ENCODE results near the gene CDA. TPM values are rescaled to one million over a fixed set of nuclear protein-coding genes. Genes with fewer than 3 reads are reported as not detected.
"Not testable (repeated sequence)": the region's sequence is repeated elsewhere in the genome, so short reads cannot be mapped to it uniquely, and the experiment has no call there.

The CDA gene
- total and polyA plus RNA-seq, 9 donors: 1.2 to 5.3 (median 2.0) TPM; not detected in 2

DNA sequence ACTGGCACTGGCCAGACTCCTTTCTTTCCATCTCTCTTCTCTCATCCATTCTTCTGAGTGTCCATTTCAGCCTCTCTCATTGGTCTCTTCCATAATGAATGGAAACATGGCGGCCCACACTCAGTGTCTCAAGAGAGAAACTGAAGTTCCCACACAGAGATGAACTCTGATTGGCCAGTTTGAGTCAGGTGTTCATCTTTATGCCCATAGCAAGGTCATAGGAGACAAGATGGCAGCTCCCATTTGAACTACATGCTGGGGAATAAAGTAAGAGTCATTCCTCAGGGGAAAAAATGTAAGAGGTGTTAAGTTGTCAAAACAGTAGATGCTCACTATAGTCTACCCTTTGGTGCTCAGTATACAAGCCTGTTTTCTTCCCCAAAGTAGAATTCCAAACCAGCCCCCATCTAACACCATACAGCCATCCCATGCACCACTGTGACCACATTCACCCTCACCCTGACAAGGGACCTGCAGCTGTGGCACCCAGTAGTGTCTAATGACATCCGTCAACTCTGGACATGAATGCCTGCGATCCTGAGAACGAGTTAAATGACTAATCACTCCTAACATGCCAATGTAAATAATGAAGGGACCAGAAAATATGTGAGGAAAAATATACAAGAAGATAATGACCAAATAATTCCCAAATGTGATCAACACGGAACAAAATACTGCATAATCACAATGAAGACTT, 12.4 kb downstream of the CDA start:
- DNase-seq: no peak
- no peak overlapping the region for H3K27ac ChIP-seq
- H3K27me3 ChIP-seq: no peaks in the 10 kb centered on the region
- H3K9me3 ChIP-seq: no peaks in the 10 kb centered on the region
- no peaks in the 10 kb centered on the region for H3K36me3 ChIP-seq
- no peak for TF ChIP-seq EP300 (IDR thresholded peaks at IDR 0.05)
- TF ChIP-seq, protein P1, sequence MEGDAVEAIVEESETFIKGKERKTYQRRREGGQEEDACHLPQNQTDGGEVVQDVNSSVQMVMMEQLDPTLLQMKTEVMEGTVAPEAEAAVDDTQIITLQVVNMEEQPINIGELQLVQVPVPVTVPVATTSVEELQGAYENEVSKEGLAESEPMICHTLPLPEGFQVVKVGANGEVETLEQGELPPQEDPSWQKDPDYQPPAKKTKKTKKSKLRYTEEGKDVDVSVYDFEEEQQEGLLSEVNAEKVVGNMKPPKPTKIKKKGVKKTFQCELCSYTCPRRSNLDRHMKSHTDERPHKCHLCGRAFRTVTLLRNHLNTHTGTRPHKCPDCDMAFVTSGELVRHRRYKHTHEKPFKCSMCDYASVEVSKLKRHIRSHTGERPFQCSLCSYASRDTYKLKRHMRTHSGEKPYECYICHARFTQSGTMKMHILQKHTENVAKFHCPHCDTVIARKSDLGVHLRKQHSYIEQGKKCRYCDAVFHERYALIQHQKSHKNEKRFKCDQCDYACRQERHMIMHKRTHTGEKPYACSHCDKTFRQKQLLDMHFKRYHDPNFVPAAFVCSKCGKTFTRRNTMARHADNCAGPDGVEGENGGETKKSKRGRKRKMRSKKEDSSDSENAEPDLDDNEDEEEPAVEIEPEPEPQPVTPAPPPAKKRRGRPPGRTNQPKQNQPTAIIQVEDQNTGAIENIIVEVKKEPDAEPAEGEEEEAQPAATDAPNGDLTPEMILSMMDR (IDR thresholded peaks at IDR 0.05): no peak
- TF ChIP-seq POLR2A (IDR thresholded peaks at IDR 0.05): no peak
- intact Hi-C loops (cut with DNase I): no loop called here
- WGBS, 3 donors: 65 to 82% (median 72%) methylated on average over 5 of the region's 5 CpGs
- no peaks in the 10 kb centered on the region for H3K4me1 ChIP-seq (ENCODE audit: insufficient read depth)
- no peak overlapping the region for H3K4me3 ChIP-seq

DNA sequence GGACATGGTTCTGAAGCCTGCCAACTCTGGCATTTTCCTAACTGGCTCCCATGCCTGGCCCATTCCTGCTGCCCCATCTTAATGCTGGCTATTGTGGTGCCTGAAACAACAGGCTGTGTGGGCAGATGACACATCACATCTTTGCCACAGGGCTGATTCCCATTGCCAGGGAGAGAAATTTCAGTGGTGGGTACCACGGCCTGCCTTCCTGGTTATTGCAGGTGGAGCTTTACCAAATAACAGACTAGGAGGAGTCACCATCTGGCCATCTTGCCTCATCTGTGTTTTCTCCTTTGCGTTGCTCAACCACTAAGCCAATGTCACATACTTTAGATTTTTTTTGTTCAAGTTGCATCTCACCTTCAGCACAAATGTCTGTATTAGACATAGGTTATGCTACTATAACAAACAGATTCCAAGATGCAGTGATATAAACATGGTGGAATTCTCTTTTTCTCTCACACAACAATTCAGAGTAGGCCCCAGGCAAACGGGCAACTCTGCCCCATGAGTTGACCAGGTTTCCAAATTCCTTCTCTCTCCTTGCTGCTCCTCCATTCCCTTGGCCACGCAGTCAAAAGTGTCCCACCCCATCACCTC, 14.1 kb downstream of the CDA start:
- TF ChIP-seq POLR2A (IDR thresholded peaks at IDR 0.05) (no peak), EP300 (IDR thresholded peaks at IDR 0.05) (no peak)
- TF ChIP-seq, protein P1 (IDR thresholded peaks at IDR 0.05): no peak
- no peak overlapping the region for H3K27ac ChIP-seq
- H3K9me3 ChIP-seq: no peaks in the 10 kb centered on the region
- 90 to 94% (median 91%) methylated on average over 4 of the region's 4 CpGs for WGBS, 3 donors
- DNase-seq: no peak
- H3K4me1 ChIP-seq (ENCODE audit: insufficient read depth): no peaks in the 10 kb centered on the region
- H3K27me3 ChIP-seq: no peaks in the 10 kb centered on the region
- no peaks in the 10 kb centered on the region for H3K36me3 ChIP-seq
- intact Hi-C loops (cut with DNase I): no loop called here
- H3K4me3 ChIP-seq: no peak overlapping the region

DNA sequence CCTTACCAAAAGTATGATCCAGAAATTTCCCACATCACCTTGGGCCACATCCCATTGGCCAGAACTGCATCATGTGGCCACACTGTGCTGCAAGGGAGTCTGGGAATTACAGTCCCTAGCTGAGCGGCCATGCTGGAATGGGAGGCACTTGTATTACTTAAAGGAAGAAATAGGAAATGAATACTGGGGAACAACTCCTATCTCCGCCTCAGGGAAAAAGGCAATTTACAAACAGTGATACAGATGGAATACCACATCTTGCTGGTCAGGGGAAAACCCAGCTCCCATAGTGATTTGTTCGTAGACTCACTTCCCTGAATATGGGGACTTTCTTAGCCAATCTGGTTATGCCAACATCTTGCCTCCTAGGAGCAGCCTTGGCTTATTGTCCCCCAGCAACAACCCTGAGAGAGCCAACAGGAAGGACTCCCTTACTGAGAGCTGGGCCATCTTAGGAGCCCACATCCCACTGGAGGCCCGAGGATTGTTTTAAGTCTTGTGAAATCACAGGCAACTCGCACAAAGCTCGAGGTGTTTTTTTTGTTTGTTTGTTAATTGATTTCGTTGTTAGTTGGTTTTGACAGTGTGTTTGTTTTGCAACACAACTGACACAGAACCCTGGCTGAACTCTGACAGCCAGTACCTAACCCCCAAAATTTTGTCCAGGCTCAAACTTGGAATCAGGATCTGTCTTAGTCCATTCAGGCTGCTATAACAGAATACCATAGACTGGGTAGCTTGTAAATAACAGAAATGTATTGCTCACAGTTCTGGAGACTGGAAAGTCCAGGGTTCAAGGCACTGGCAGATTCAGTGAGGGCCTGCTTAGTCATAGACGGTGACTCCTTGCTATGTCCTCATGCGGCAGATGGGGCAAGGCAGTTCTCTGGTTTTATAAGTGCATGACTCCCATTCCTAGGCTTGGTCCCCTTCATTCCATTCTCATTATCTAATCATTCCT, 14.9 kb downstream of the CDA start:
- H3K9me3 ChIP-seq: no peaks in the 10 kb centered on the region
- TF ChIP-seq, protein P1 (IDR thresholded peaks at IDR 0.05): no peak
- TF ChIP-seq EP300 (IDR thresholded peaks at IDR 0.05) (no peak), POLR2A (IDR thresholded peaks at IDR 0.05) (no peak)
- H3K36me3 ChIP-seq: no peaks in the 10 kb centered on the region
- no peak for DNase-seq
- H3K27ac ChIP-seq: no peak overlapping the region
- H3K4me3 ChIP-seq: no peak overlapping the region
- WGBS, 3 donors: 90 to 91% (median 90%) methylated on average over 9 of the region's 9 CpGs
- H3K27me3 ChIP-seq: no peaks in the 10 kb centered on the region
- H3K4me1 ChIP-seq (ENCODE audit: insufficient read depth): no peaks in the 10 kb centered on the region
- intact Hi-C loops (cut with DNase I): no loop called here

DNA sequence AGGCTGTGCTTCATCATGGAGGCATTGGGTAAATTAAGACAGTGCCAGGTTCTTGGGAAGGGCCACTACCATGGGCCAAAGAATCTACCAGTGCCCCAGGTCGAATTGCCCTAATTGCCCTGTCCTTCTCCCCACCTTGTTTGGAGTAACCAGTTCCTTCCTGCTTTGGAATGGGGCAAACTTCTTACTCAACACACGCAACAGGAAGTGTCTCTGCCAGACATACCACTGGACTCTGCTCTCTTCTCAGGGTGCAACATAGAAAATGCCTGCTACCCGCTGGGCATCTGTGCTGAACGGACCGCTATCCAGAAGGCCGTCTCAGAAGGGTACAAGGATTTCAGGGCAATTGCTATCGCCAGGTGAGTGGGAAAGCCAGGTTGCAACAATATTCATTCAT, 15.8 kb downstream of the CDA start:
- WGBS, 3 donors: 84 to 92% (median 87%) methylated on average over 7 of the region's 7 CpGs
- intact Hi-C loops (cut with DNase I): no loop called here

DNA sequence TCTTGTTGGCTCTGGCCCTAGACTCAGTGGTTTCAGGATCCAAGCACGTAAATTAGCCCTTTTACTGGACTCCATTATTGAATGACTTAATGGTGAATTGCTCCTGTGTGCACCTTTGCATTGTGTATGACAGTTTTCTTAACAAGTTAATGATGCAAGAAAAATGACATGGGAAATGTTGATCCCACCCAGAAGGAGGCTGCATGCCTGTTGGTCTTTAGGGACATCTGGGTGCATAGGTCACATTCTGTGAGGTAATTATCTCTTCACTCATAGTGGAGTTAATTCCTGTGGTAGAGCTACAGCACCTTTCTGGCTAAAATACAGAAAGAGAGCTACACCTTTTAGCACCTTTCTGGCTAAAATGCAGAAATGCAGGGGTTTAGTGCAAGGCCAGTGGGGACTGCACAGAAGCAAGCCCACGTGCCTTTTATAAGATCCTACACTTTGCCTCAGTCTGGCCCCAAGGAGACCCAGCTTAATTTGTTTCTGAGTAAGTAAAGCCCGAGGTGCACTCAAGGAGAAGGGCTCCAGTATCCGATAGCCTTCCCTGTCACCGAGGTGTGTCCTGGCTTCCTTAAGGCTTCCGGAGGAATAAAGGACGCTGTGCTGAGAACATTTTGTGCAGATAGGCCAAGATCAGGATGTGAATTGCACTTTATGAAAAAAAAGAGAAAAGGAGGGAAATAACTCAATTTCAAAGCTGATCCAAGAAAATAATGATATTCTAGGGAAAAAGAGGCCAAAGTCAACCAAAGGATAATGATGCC, 18.1 kb downstream of the CDA start:
- H3K4me1 ChIP-seq (ENCODE audit: insufficient read depth); DNase-seq; H3K4me3 ChIP-seq; intact Hi-C loops (cut with DNase I); H3K27ac ChIP-seq; H3K27me3 ChIP-seq; H3K9me3 ChIP-seq; H3K36me3 ChIP-seq: not testable (repeated sequence)
- 55 to 71% (median 69%) methylated on average over 6 to 7 of the region's 7 CpGs for WGBS, 3 donors

More for the DNA sequence above, 15.8 kb downstream of the CDA start:
- no peaks in the 10 kb centered on the region for H3K36me3 ChIP-seq
- no peaks in the 10 kb centered on the region for H3K4me1 ChIP-seq (ENCODE audit: insufficient read depth)
- no peak overlapping the region for H3K4me3 ChIP-seq
- TF ChIP-seq EP300 (IDR thresholded peaks at IDR 0.05) (no peak), POLR2A (IDR thresholded peaks at IDR 0.05) (no peak)
- TF ChIP-seq, protein P1 (IDR thresholded peaks at IDR 0.05): no peak
- H3K27me3 ChIP-seq: no peaks in the 10 kb centered on the region
- H3K9me3 ChIP-seq: no peaks in the 10 kb centered on the region
- no peak for DNase-seq
- H3K27ac ChIP-seq: no peak overlapping the region
